Skin of body (tissue), 2 donors: Measurements from ENCODE around the gene ANKS4B. TPM values are rescaled to one million over a fixed set of nuclear protein-coding genes. Genes with fewer than 3 reads are reported as not detected.
"Not testable (repeated sequence)": the region's sequence is repeated elsewhere in the genome, so short reads cannot be mapped to it uniquely, and the experiment has no call there.

Experiments used
- DNase-seq: peaks from one replicate; lab custom pipeline; 2025; lab: John Stamatoyannopoulos, UW
- total RNA-seq: library from RNA; depleted of rRNA; stranded (reverse); fragments of >200 nt; gene quantifications from one replicate; pipeline ENCODE4 v1.2.3, GENCODE V29; 2014

ANKS4B gene
- total RNA-seq, 1 donor from 2014 or later, result not detected

- DNase-seq, result no peak
Observed at GRCh38 chr16:21262779-21263639, 29.5 kb downstream of the ANKS4B start.

DNA sequence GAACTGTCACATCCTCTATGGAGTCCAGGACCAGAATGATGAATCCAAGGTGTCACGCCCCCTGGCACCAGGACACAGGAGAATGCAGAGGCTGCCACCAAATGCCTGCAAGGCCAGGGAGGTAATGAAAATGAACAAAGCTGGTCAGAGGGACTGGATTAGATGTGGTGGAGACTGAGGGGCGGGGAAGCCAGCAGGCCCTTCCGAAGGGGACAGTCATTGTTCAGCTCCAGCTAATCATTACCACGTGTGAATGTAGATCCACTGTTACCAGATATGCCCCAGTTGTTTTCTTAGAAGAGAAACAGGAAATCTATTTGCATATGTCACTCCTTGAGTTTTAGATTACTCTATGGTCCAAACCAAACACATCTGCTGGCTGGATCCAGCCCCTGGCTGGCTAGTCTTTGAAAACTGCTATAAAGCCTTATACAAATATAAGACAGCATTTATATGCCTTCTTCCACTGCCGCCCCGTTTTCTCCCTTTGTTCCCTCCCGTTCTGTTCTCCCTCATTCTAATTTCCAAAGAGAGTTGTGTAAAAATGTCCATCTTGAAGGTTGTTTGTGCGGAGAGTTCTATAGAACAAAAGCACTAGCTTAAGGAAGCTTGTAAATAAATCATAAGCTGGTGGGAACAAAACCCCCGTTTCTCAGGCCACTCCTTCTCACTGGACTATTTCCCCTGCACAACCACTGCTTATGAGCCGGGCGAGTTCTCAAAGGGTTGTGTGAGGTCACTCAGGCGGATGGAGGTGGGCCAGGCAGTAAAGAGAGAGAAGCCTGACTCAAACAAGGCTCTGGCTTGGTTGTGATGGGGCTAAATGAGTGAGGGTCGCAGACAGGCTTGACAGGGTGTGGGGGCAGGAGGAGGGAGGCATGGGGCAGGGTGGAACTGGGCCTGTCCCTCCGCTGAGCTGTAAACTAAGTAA, 30.4 kb downstream of the ANKS4B start:
- peak; percentile 47 for DNase-seq

GRCh38 chr16:21264571-21265036, 31.1 kb downstream of the ANKS4B start:
- no peak for DNase-seq

DNA sequence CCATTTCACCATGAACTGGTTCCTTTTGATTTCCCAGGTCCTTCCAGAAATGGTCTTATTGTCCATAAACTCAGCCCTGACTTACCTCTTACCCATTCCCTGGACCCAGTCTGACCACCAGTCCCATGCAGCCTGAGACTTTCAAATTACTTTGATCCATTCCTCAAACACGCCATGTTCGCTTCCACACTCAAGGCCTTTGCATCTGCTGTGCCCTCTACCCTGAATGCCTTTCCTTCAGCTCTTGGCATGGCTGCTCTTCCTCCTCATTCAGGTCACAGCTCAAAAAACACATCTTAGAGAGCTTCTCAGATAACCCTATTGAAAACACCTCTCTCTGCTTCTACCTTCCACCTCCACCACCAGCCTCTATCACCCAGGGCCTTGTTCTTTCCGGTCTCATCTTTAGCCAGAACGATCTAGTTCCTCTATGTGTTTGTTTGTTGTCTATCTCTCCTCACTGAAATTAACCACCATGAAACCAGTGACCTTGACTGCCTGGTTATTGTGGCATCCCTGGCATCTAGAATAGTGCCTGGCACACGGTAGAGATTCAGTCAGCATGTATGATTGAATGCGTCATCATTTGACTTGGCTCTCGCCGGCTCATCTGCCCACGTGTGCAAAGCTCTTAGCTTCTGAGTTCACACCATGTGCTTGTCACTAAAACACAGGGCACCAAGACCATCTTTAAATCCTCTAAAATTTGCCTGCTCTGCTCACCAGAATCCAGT, 31.8 kb downstream of the ANKS4B start:
- no peak for DNase-seq

DNA sequence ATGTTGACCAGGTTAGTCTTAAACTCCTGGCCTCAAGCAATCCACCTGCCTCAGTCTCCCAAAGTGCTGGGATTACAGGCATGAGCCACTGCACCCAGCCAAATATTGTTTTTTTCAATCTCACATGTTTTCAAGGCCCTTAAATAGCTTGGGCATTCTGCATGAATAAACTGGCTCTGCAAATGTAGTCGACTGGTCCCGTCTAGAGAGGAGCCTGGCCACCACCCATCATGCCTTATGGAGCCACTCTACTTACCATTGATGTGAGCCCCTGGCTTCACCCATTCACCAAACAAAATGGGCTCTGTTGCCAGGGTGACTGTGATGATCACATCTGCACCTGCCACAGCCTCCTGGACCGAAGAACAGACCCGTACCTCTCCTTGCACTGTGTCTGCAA, 33.8 kb downstream of the ANKS4B start:
- no peak for DNase-seq

DNA sequence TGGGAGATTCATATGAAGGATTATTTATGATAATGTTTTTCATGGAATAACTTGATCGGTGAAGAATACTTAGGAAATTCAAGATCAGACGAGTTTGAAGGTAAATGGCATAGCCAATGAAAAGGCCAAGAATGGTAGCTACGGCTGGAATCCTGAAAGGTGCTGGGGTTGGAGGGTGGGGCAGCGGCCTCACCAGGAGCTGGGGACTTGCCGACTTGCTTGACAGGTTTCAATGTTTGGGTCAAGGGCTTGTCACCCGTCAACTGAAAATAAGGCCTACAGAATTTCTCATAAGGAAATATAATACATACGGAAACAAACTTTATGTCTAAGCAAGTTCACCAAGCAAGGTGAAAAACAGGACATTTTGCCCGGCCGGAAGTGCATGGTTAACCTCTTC, 34.7 kb downstream of the ANKS4B start:
- no peak for DNase-seq

GRCh38 chr16:21272253-21272652, 38.8 kb downstream of the ANKS4B start:
- DNase-seq, result no peak

DNA sequence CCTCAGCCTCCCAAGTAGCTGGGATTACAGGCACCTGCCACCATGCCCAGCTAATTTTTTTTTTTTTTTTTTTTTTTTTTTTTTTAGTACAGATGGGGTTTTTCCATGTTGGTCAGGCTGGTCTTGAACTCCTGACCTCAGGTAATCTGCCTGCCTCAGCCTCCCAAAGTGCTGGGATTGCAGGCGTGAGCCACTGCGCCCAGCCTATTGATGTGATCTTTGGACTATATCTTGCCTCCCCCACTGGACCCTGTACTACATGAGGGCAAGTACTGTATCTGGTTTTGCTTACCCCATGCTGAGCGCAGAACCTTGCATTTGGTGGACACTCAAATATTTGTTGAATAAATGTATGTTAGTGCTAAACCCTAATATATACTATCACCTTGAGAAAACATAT, 39.3 kb downstream of the ANKS4B start:
- not testable (repeated sequence) for DNase-seq

GRCh38 chr16:21274172-21274726, 40.8 kb downstream of the ANKS4B start:
- DNase-seq, result no peak

- no peak for DNase-seq
Observed at GRCh38 chr16:21275529-21275928, 42.0 kb downstream of the ANKS4B start.

DNA sequence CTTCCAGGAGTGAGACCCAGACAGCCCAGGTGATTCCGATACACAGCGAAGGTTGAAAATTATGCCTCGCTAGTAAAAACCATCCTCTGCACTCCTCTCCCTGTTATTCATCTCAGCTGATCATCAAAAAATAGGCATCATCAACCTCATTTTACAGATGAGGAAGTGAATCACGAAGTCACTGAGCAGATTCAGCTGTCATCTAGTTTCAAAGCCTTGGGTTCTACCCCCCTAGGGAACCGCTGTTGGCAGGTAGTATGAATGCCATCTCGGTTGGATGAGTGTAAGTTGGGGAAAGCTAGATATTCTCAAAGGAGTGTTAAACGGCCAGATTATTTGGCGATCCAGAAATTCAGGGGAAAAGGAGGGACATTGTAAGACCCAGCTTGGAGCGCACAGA, 42.6 kb downstream of the ANKS4B start:
- DNase-seq, result no peak

GRCh38 chr16:21277045-21277926, 43.8 kb downstream of the ANKS4B start:
- DNase-seq, result no peak

DNA sequence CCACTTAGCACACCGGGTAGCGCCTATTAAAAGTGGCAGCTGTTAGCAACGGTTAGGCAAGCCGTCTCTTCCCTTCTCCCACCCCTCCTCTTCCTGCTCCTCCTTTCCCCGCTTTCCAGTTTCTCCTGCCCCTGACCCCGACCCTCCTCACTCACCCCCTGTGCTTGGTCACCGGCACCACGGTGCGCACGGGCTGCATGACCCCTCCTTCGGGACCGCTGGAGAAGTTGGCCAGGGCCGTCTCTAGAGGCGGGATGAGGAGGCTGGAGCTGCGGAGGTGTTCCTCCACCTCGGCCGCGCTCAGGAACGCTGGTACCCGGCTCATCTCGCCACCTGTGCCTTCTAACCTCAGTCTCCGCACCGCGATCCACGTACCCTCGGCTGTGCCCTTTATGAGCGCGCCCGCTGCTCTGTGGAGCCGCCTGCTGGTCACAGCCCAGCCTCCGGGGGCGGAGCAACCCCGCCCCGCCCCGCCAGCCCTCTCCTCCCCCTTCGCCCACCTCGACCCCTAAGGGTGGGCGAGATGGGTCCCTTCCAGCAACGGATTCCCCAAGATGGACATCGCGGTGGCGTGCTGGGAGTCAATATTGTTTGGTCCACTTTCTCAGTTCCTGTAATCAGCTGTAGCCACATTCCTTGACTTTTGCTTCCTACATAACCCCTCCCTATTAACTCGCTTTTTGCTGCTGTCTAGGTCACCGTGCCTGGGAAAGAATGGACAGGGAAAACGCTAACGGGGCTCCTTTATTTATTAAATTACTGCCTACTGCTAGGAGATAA, 44.6 kb downstream of the ANKS4B start, which contains the start of gene CRYM:
Gene CRYM, minus strand, starts transcription at position 364 of the 780 bp plus-strand sequence. Its CDS starts 39 bp downstream, at position 325.
- no peak for DNase-seq

GRCh38 chr16:21279501-21279900, 46.0 kb downstream of the ANKS4B start:
- no peak for DNase-seq

- DNase-seq, result no peak
Observed at GRCh38 chr16:21281698-21282389, 48.3 kb downstream of the ANKS4B start.

- DNase-seq, result no peak
Observed at GRCh38 chr16:21283521-21284289, 50.2 kb downstream of the ANKS4B start.

DNA sequence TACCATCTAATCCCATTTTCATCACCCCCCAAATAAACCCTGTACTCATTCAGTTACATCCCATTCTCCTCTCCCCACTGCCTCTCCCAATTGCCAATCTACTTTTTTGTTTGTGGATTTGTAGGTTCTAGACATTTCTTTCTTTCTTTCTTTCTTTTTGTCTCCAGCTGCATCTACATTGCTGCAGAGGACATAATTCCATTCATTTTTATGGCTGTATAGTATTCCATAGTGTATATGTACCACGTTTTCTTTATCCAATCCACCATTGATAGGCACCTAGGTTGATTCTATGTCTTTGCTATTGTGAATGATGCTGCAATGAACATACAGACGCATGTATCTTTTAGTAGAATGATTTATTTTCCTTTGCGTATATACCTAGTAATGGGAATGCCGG, 50.9 kb downstream of the ANKS4B start:
- DNase-seq, result no peak

GRCh38 chr16:21285314-21285713, 51.8 kb downstream of the ANKS4B start:
- no peak for DNase-seq
